ENCODE results near the gene TOMT.

DNA sequence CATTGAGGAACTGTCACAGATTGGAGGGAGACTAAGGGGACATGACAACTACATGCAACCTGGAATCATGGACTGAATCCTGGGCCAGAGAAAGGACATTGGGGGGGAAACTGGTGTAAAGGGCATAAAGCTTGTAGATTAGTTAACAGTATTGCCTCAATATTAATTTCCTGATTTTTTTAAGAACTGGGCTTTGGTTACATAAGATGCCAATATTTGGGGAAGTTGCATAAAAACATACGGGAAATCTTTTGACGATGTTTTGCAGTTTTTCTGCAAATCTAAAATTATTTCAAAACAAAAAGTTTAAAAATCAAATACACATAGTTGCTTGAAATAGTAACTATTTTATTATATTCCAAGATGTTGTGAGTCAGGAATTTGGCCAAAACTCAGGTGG is 26.9 kb downstream of the TOMT start:
- no peak for TF ChIP-seq EZH2 (IDR thresholded peaks at IDR 0.05)
- no peak for TF ChIP-seq CTCF (IDR thresholded peaks at IDR 0.05)
- no peak for TF ChIP-seq EZH2phosphoT487 (IDR thresholded peaks at IDR 0.05)

Measured in neural progenitor cell (in vitro differentiated cells).